GM12891 (cell line): ENCODE results near the gene HES7.

Experiments
- PAX5 ChIP-seq: IDR thresholded peaks from 2 replicates; pipeline ENCODE4 v1.6.1; 2011; ENCODE audit warnings: low read length, moderate library complexity, mild to moderate bottlenecking; ENCODE audit not compliant: insufficient read depth, severe bottlenecking
- POLR2A ChIP-seq: IDR thresholded peaks from 2 replicates; pipeline ENCODE4 v1.6.1; 2011; ENCODE audit warnings: low read depth, low read length, control low read depth
- POLR2AphosphoS5 ChIP-seq: IDR thresholded peaks from 2 replicates; pipeline ENCODE4 v1.6.1; 2011; ENCODE audit warnings: low read depth, low read length, control low read depth
- SPI1 ChIP-seq: IDR thresholded peaks from 2 replicates; pipeline ENCODE4 v1.6.1; 2011; ENCODE audit warnings: low read depth, low read length, control low read depth
- TAF1 ChIP-seq: IDR thresholded peaks from 2 replicates; pipeline ENCODE4 v1.6.1; 2011; ENCODE audit warnings: low read depth, low read length, control low read depth

- TF ChIP-seq POLR2A = peak; percentile 70; the same call in 1 of the 2 replicates
- peak; percentile 68; the same call in 1 of the 2 replicates for TF ChIP-seq POLR2AphosphoS5
- peak; percentile 48; the same call in 1 of the 2 replicates for TF ChIP-seq TAF1
- no peak for TF ChIP-seq SPI1
- no peak for TF ChIP-seq PAX5
Observed at GRCh38 chr17:8162233-8162996, 38.5 kb upstream of the HES7 start, which contains the start of gene VAMP2.
